Uterus (tissue), 2 donors: ENCODE data around the gene CFAP251.

Experiments used
- CTCF ChIP-seq, 4 experiments: fragments of 200-600 bp in 2 of 4; fragments of 450-650 bp in 2 of 4; sonication (generic) in 2 of 4; IDR thresholded peaks; one replicate each; pipeline ENCODE4 v1.5.1; 2016 to 2019; ENCODE audit warnings: antibody characterized with exemption in 4 of 4, mild to moderate bottlenecking in 2 of 4, moderate library complexity in 1 of 4
- POLR2A ChIP-seq, 2 donors: fragments of 450-650 bp; IDR thresholded peaks; one replicate each; pipeline ENCODE4 v1.6.1; 2016; ENCODE audit warnings: antibody characterized with exemption in 2 of 2, mild to moderate bottlenecking in 1 of 2, moderate library complexity in 1 of 2

GRCh38 chr12:122050706-122051105 is 132.3 kb downstream of the CFAP251 start:
- TF ChIP-seq CTCF (IDR thresholded peaks at IDR 0.05) = no peak
- TF ChIP-seq POLR2A (IDR thresholded peaks at IDR 0.05) = no peak
